T47D (cell line): ENCODE results near the gene MYO1G.
A peak's percentile ranks its signal among the peaks of the same experiment; 100 is the strongest.

Experiments used
- DNase-seq, 2 experiments: peaks; one replicate each; pipeline versions ENCODE4 v3.0.0 to v3.0.0-alpha.2; 2011 to 2012; ENCODE audit warnings: low read depth in 1 of 2, low spot score in 1 of 2
- JUND ChIP-seq: IDR thresholded peaks from 2 replicates; pipeline ENCODE4 v1.6.1; 2012; ENCODE audit warnings: low read depth
- in situ Hi-C: cut with HindIII; loops from 2 replicates; pipeline ENCODE4 v1.10.0; 2016; ENCODE audit warnings: low sequenced_read_pairs, low pct_unique_long_range_greater_than_20kb

Gene MYO1G

DNA sequence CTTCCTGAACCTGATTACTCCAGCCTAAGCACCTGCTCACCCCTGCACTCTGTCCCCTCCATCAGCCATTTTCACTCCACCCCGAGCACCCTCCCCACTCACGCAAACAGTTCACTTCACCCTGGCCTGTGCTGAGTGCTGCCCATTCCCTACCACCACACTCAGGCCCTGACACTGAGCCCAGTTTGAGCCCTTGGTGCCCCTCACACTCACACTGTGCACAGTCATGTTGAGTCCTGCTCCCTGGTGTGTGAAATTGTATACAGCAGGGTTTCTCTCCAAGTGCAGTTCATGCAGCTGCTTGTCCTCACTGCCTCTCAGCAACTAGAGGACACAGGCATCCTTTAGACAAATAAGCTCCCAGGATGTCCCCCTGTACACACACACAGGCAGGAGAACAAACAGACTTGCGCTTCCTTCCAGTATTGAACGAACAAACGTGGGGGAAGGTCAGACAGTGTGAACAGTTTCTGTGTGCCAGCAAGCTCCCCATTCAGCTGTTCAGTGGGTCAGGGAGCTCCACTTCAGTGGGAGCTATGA is 6.8 kb downstream of the MYO1G start:
- peak in 1 of 2 experiments; percentile 40 for DNase-seq
- no peak for TF ChIP-seq JUND
- in situ Hi-C loops: no loop called here

DNA sequence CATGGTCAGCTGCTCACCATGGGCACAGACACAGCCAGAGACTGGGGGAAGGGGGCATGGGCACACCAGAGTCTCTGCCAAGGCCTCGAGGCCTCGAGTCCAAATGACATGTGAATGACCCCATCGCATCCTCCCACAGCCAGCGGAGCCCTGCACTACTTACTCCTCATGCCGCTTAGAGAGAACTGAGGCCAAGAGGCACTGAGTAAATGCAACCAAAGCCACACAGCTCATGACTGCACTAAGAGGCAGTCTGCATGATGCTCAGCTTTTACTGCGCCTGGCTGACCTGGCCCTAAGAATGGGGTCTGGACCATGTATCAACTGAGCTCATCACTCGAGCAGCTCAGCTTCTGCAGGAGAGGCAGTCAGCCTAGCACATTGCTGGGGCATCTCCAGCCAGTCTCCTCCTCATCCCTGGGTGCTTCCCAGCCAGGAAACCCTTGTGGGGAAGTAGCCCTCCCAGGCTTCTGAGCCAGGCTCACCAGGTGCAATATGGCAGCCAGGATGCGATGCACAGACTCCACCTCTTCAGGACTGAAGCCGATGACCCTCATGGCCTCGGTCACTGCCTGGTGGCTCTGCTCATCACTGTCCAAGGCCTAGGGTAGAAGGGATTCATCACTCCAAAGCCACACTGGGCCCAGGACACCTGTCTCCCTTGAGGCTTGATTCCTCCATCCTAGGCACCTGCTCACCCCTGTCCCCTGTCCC is 7.5 kb downstream of the MYO1G start:
- in situ Hi-C loops: no loop called here
- TF ChIP-seq JUND: no peak

DNA sequence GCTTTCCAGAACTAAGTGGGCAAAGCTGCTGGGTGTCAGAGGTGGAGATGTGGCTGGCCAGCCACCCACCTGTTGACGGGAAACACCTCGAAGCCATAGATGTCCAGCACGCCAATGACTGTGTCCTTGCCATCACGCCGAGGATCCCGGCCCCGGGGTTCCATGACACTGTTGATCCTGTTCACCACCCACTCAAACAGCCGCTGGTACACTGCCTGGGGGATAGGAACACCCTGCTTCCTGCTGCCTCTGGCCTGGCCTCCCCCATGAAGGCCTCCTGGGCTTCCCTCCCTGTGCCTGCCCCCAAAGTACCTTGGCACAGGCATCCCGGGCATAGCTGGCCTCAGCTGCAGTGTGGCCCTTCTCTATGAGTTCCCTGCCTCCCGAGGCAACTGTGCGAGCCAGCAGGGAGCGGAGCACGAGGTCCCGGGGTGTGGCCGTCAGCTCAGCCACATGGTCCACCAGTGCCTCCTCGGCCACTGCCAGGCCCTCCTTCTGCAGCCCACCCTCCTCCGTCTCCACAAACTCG is 8.2 kb downstream of the MYO1G start:
- in situ Hi-C loops: no loop called here
- no peak for TF ChIP-seq JUND
- no peak for DNase-seq

More for the DNA sequence above, 7.5 kb downstream of the MYO1G start:
- DNase-seq: no peak

DNA sequence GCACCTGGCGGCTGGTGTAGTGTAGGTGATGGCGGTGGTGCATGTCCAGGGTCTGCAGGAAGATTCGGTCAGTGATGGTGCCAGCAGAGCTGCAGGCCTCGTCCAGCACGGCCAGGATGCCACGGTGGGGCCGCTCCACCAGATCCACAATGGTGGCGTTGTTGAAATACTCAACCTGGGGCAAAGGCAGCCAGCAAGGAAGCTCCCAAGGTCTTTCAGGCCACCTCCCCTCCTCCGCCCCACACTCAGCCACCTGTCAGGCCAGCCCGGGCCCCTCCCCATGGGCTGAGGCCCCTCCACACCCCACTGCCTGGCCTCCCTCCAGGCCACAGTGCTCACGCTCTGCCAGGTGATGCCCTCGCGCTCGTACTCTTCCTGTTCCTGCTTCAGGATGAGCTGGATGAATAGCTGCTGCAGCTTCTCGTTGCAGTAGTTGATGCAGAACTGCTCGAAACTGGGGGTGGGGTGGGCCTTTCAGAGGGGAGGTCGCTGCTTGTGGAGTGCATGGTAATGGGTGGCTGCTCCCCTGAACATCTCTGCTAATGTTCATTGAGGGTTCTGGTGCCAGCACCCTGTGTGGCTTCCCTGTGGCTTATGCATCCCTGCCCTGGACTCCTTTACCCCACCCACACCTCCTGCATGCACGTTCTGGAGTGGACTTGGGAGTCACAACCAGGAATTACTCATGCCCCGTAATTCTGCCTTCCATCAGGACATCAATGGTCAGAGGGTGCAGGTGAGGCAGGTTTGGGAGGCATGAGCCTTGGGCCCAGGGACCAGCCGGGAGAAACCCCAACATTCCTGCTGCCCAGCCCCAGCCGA is 8.9 kb downstream of the MYO1G start:
- in situ Hi-C loops: no loop called here
- DNase-seq: no peak
- no peak for TF ChIP-seq JUND

DNA sequence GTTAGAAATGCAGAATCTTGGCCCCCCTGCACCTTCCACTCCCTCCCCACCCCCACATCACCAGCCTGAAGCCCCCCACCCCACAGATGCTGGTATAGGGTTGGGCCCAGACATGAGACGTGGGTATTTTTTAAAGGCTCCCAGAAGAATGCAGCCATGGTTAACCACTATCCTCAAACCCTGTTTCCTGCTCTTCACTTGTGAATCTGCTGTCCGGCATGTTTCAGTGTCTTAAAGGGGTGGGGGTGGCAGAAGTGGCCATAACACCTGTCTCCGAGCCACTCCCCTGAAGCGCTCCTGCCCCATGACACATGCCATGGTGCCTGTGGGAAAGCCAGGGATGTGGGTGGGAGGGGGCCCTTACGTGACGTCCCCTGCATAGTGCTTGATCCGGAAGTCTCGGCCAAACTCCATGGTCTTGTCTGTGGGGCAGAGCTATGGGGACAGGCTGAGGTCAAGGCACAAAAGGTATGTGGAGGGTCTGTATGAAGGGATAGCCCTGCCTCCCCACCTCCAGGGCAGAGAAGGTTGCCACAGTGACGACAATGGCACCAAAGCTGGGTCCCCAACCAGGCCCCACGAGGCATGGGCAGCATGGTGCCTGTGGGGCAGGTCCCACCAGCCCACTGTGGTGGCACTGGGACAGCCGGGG is 9.6 kb downstream of the MYO1G start:
- no peak for TF ChIP-seq JUND
- DNase-seq: no peak
- in situ Hi-C loops: no loop called here

DNA sequence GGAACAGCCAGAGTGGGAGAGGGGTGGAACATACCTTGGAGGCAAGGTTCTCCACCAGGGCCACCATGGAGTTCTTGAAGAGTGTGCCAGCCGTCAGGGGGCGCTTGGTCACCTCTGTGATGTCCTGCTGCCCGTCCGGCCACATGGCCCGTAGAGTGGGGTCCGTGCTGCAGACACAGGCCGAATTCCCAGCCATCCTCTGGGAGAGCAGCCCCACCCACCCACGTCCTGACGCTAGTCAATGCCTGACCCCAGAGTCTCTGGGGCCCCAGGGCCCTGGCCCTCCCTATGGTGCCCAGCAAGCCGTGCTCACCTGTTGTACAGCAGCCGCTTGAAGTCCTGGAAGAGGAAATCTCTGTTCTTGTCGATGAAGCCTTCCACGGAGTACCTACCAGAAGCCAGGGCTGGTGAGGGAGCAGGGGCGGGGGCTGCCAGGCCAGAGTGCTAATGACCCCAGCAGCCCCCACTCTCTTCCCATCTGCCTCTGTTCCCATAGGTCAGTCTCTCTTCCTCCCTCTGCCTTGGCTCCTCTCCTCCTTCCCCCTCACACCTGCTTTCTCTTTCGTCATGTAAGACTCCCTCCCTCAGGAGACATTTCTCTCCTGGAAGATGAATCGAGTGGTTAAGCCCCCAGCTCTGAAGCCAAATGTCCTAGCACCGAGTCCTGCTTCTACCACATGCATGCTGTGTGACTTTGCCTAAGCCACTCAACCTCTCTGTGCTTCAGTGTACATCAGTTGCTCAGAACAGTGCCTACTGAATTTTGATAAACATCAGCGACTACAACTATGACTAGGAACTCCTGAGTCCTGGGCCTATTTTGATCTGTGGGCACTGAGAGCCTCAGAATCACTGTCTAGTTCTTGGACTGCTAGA is 11.0 kb downstream of the MYO1G start:
- in situ Hi-C loops: no loop called here
- TF ChIP-seq JUND: no peak
- no peak for DNase-seq

DNA sequence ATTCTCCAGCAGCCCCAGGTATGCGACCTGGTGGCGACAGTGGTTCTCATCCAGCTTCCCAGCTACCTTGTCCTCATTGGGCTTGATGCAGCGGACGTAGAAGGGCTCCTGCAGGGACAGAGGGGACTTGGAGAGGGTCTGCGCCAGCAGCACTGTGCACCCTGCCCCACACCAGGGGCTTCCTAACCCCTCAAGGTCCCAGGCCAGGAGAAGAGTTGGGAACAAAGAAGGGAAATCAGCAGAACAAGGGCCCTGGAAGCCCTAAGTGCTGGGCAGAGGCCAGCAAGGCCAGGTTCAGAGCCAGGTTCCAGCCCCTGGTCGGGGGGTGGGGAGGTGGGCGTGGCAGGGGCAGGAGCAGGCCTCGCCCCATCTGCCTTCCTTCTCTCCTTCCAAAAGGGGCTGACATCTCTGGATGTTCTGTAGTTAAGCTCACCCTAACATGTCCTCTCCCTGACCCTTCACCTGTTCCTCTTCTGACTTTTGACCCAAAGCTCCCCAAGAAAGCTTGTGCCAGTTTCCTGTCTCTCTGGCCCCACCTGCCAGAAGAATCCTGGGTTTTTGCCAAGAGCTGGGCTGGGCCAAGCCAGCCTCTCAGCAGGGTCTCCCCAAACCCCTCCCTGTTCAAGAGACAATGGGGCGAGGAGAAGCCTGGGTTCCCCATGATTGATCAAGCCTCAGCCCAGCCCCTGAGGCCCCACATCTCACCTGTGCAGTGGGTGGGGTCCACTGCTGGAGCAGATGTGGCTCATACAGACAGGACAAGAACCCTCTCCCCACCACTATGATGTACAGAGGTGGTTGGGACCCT is 11.9 kb downstream of the MYO1G start:
- in situ Hi-C loops: no loop called here
- TF ChIP-seq JUND: no peak
- no peak for DNase-seq

DNA sequence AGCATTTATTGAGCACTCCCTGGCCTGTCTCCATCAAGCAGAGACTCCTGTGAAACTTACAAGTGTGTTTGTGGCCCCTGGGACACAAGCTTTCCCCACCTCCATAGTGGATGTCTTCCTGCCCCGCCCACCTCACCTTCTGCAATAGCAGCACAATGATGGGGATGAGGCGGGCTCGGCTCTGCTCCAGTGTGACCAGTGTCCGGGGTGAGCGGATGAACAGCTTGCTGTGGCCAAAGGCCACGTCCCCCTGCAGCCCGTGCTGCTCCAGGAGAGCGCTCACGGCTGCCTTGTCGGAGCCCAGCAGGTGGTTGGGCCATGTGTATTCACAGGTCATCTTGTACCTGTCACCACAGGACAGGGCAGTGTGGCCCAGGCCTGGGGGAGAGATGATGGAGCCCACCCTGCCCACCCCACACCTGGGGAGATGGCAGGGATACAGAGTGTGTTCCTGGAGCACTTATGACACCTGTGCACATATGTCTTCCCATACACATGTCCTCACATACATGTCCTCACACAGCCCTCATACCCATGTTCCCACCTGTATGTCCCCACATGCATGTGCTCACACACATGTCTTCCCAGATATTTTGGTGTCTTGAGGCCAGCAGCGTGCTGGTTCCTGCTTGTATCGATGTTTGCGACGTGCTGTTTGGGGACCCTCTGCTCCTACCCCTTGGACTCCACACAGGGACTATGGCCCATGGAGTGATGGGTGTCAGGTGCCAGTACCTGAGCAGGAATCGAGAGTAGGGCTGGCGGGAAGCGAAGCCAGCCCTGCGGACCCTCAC is 12.7 kb downstream of the MYO1G start:
- no peak for TF ChIP-seq JUND
- in situ Hi-C loops: no loop called here
- DNase-seq: no peak

DNA sequence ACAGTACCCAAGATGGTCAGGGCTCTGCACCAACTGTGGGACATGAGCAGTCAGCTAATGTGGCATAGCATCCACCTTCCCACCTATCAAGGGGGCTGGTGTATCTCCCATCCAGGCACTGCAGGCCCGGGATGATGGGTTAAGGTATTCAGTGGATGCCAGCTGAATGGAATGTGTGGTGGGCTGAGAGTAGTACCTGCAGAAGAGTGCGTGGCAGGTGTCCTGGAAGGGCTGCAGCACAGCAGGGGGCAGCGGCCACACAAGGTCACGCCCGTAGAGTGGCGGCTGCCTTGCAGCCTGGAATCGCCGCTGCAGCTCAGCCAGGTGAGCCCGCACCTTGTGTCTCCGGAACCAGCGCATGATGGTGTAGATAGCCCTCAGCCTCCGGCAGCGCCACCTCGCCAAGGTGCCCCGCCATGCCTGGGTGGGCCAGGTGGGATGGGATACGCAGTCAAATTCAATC is 13.3 kb downstream of the MYO1G start:
- DNase-seq: no peak
- in situ Hi-C loops: no loop called here
- no peak for TF ChIP-seq JUND

DNA sequence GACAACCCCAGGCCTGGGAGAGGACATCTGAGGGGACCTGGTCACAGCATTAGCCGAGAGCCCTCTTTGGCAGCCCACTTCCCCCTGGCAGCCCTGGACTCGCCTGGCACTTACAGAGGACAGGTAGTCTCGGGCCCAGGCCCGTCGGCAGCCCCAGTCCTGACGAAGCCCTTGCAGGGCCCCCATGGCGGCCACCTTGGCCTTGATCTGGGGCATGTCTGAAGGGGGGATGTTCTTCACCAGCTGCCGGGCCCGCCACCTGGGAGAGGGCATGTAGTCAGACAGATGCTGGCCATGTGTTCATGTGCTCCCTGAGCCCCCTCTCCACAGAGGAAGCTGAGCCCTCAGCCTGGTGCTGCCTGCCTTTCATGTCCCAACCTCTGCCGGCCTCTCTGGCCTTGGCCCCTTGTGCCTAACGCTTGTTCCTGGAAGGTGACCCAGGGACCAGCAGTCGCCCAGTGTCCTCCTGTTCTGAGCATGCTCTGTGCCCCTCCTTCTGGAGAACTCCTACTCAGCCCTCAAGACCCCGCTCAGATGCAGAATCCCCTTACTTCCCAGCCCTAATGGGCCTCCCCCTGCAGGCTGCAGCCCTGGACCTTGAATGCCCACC is 13.9 kb downstream of the MYO1G start:
- no peak for DNase-seq
- in situ Hi-C loops: no loop called here

More for the DNA sequence above, 13.9 kb downstream of the MYO1G start:
- no peak for TF ChIP-seq JUND
